CD4-positive, alpha-beta memory T cell (primary cell): ENCODE measurements around the gene RSPO4. TPM values are rescaled to one million over a fixed set of nuclear protein-coding genes. Genes with fewer than 3 reads are reported as not detected.

Source experiments
- CTCF ChIA-PET: fragments of 350-600 bp; sonication (Branson Sonifier 250); formaldehyde crosslinking; loops from one replicate; lab custom pipeline; 2021; ENCODE audit warnings: inconsistent platforms; ENCODE audit not compliant: partially characterized antibody; lab: Charles Lee
- POLR2A ChIA-PET: fragments of 350-600 bp; sonication (Branson Sonifier 250); formaldehyde crosslinking; loops from one replicate; lab custom pipeline; 2021; ENCODE audit not compliant: partially characterized antibody; lab: Charles Lee
- DNase-seq, 5 donors: peaks; one replicate each; pipeline versions ENCODE4 v3.0.0 to v3.0.0-alpha.2; 2020 to 2022; ENCODE audit warnings: mixed read lengths in 1 of 5
- H3K27ac ChIP-seq: one replicate; pipeline ENCODE4 v1.7.0; 2013; ENCODE audit warnings: low read depth, low read length
- H3K27me3 ChIP-seq: 2 replicates; pipeline ENCODE4 v1.7.0; 2013; ENCODE audit warnings: mild to moderate bottlenecking, low read length, moderate library complexity; ENCODE audit not compliant: insufficient read depth
- H3K36me3 ChIP-seq: 2 replicates; pipeline ENCODE4 v1.7.0; 2013; ENCODE audit warnings: mild to moderate bottlenecking, low read length, moderate library complexity; ENCODE audit not compliant: insufficient read depth
- H3K4me1 ChIP-seq: 2 replicates; pipeline ENCODE4 v1.7.0; 2013; ENCODE audit warnings: mild to moderate bottlenecking, low read length, moderate library complexity; ENCODE audit not compliant: insufficient read depth
- H3K4me3 ChIP-seq, 2 donors: one replicate each; pipeline ENCODE4 v1.7.0; 2013; ENCODE audit warnings: low read length in 2 of 2, mild to moderate bottlenecking in 1 of 2
- H3K9me3 ChIP-seq, 2 donors: one replicate each; pipeline ENCODE4 v1.7.0; 2013; ENCODE audit warnings: low read length in 2 of 2, control low read depth in 1 of 2; ENCODE audit not compliant: control insufficient read depth in 1 of 2
- H3K27ac Mint-ChIP-seq, 7 donors: one replicate each; pipeline ENCODE4 v1.8.0; 2020 to 2021; ENCODE audit warnings: mixed read lengths in 7 of 7, mild to moderate bottlenecking in 6 of 7, inconsistent platforms in 3 of 7, moderate library complexity in 3 of 7
- H3K27me3 Mint-ChIP-seq, 2 donors: one replicate each; pipeline ENCODE4 v1.8.0; 2020 to 2021; ENCODE audit warnings: mixed read lengths in 2 of 2
- H3K36me3 Mint-ChIP-seq, 2 donors: one replicate each; pipeline ENCODE4 v1.8.0; 2020 to 2021; ENCODE audit warnings: mixed read lengths in 2 of 2, inconsistent platforms in 1 of 2, mild to moderate bottlenecking in 1 of 2
- H3K4me1 Mint-ChIP-seq, 4 donors: one replicate each; pipeline ENCODE4 v1.8.0; 2020 to 2021; ENCODE audit warnings: mixed read lengths in 4 of 4, mild to moderate bottlenecking in 1 of 4
- H3K4me3 Mint-ChIP-seq, 8 donors: one replicate each; pipeline ENCODE4 v1.8.0; 2020 to 2021; ENCODE audit warnings: mixed read lengths in 8 of 8, mild to moderate bottlenecking in 7 of 8, moderate library complexity in 6 of 8, inconsistent platforms in 3 of 8
- H3K9me3 Mint-ChIP-seq, 8 donors: one replicate each; pipeline ENCODE4 v1.8.0; 2020 to 2021; ENCODE audit warnings: mixed read lengths in 8 of 8, mild to moderate bottlenecking in 5 of 8, inconsistent platforms in 3 of 8, moderate library complexity in 1 of 8
- intact Hi-C: fragments of 100-400 bp; cut with micrococcal nuclease; formaldehyde crosslinking; loops from one replicate; pipeline ENCODE4 v1.15.1; 2023
- polyA plus RNA-seq, 2 donors: library from polyadenylated mRNA; unstranded; fragments of 300-500 nt; fragmentation: Illumina TruSeq; gene quantifications; one replicate each; pipeline ENCODE4 v1.2.3, GENCODE V29; 2021
- total RNA-seq, 2 experiments: library from RNA; stranded (reverse); gene quantifications; one replicate each; pipeline ENCODE4 v1.2.3, GENCODE V29; 2021

RSPO4 gene
- total and polyA plus RNA-seq, 4 experiments from 2014 or later: 0.11 to 0.38 TPM; not detected in 2

DNA sequence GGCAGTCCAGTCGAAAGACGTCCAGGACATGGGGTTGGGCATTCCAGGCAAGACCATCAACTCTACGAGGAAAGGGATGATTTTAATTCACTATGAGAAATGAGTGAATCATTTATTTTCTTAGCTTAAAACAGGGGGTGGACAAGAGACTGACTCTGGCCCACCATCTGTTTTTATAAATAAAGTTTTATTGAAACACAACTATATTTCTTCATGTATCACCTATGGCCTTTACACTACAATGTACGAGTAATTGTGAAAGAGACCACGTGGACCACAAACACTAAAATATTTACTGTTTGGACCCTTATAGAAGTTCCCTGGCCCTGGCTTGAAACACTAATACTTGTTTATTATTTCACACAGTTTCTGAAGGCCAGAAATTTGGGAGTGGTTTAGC is 15.6 kb upstream of the RSPO4 start:
- H3K9me3 ChIP-seq: no peaks in the 10 kb centered on the region
- H3K27ac ChIP-seq: no peak overlapping the region
- H3K4me3 ChIP-seq: no peak overlapping the region
- Mint-ChIP-seq H3K9me3 (peaks cover 0 to 3% (median 0%) of the 10 kb centered on the region in 8 donors), H3K4me3 (no peak overlapping the region), H3K27me3 (peaks cover 5 to 13% of the 10 kb centered on the region in 2 donors), H3K4me1 (no peaks in the 10 kb centered on the region), H3K36me3 (peaks cover 0 to 3% of the 10 kb centered on the region in 2 donors), H3K27ac (no peak overlapping the region)
- DNase-seq: no peak
- no peaks in the 10 kb centered on the region for H3K36me3 ChIP-seq
- no peaks in the 10 kb centered on the region for H3K4me1 ChIP-seq
- intact Hi-C loops: no loop called here
- CTCF ChIA-PET: no interaction called here
- POLR2A ChIA-PET: no interaction called here
- H3K27me3 ChIP-seq: no peaks in the 10 kb centered on the region

DNA sequence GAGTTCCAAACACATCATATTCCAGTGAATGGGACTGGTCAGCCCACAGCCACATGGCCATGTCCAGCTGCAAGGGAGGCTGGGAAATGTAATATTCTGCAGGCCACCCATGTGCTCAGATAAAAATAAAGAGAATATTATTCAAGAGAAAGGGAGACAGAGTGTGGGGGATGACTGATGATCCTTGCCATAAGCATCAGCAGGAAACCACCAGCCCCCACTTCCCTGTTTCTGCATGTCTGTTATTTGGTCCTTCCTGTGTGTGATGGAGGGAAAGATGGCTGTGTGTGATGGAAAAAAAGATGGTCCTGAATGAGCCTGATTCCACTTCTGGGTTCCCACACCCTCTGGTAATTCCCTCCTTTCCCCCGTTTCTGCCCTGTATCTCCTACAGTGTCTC is 13.1 kb upstream of the RSPO4 start:
- CTCF ChIA-PET: no interaction called here
- H3K4me1 Mint-ChIP-seq: no peaks in the 10 kb centered on the region
- intact Hi-C loops: no loop called here

GRCh38 chr20:1014471-1014870 is 12.4 kb upstream of the RSPO4 start:
- intact Hi-C loops: no loop called here
- no peaks in the 10 kb centered on the region for H3K4me1 Mint-ChIP-seq
- ChIA-PET POLR2A (no interaction called here), CTCF (no interaction called here)
- H3K27ac Mint-ChIP-seq: no peak overlapping the region
- Histone ChIP-seq H3K9me3 (no peaks in the 10 kb centered on the region), H3K27ac (no peak overlapping the region), H3K27me3 (no peaks in the 10 kb centered on the region), H3K4me3 (no peak overlapping the region), H3K4me1 (no peaks in the 10 kb centered on the region), H3K36me3 (no peaks in the 10 kb centered on the region)
- H3K27me3 Mint-ChIP-seq: peaks cover 2 to 14% of the 10 kb centered on the region in 2 donors
- no peak for DNase-seq
- no peak overlapping the region for H3K4me3 Mint-ChIP-seq
- H3K36me3 Mint-ChIP-seq: no peaks in the 10 kb centered on the region
- H3K9me3 Mint-ChIP-seq: no peaks in the 10 kb centered on the region

More for the DNA sequence above, 13.1 kb upstream of the RSPO4 start:
- Mint-ChIP-seq H3K4me3 (no peak overlapping the region), H3K27ac (no peak overlapping the region), H3K36me3 (peaks cover 0 to 3% of the 10 kb centered on the region in 2 donors), H3K27me3 (peaks cover 0 to 15% of the 10 kb centered on the region in 2 donors), H3K9me3 (peaks cover 0 to 3% (median 0%) of the 10 kb centered on the region in 8 donors)
- H3K27me3 ChIP-seq: no peaks in the 10 kb centered on the region
- H3K4me1 ChIP-seq: no peaks in the 10 kb centered on the region
- DNase-seq: no peak
- no peak overlapping the region for H3K4me3 ChIP-seq
- no peaks in the 10 kb centered on the region for H3K36me3 ChIP-seq
- H3K9me3 ChIP-seq: no peaks in the 10 kb centered on the region
- H3K27ac ChIP-seq: no peak overlapping the region
- POLR2A ChIA-PET: no interaction called here

DNA sequence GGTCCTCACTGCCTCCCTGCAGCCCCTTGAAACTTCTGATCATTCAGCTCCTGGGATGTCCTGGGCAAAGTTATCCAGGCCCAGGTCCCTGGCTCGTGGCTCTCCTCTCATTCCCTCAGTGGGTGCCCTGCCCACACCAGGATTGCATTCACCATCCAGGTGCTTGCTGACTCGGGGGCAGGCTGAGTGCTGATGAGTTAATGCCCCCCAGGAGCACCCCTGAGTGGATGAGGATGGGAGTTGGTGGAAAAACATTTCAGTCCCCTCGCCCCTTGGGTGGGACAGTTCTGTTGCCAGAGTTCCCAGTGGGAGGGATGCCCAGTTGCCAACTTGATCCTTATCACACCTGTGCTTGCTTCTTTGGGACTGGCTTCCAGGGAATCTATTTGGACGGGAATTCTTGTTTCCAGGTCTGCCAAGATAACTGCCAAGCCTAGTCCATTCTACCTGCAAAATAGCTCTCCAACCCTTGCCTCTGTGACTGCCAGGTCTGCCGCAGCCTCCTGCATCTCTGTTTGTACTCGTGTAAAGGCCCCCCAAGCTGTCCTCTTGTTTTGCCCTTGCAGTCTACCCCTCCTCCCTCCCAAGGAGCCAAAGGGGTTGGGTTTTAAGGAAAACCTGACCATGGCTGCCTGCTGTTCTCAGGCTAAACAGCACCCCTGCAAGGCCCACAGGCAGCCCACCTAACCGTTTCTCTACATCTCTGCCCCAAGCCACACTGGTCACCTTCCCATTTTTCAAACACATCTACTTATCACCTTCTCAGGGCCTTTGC is 11.6 kb upstream of the RSPO4 start:
- DNase-seq: no peak
- H3K27me3 ChIP-seq: no peaks in the 10 kb centered on the region
- H3K27ac ChIP-seq: no peak overlapping the region
- H3K9me3 ChIP-seq: no peaks in the 10 kb centered on the region
- ChIA-PET CTCF (no interaction called here), POLR2A (no interaction called here)
- Mint-ChIP-seq H3K4me1 (no peaks in the 10 kb centered on the region), H3K27me3 (peaks cover 2 to 17% of the 10 kb centered on the region in 2 donors), H3K36me3 (peaks cover 0 to 6% of the 10 kb centered on the region in 2 donors), H3K27ac (no peak overlapping the region), H3K9me3 (no peaks in the 10 kb centered on the region), H3K4me3 (no peak overlapping the region)
- intact Hi-C loops: no loop called here
- H3K4me1 ChIP-seq: no peaks in the 10 kb centered on the region
- H3K36me3 ChIP-seq: no peaks in the 10 kb centered on the region
- H3K4me3 ChIP-seq: no peak overlapping the region

DNA sequence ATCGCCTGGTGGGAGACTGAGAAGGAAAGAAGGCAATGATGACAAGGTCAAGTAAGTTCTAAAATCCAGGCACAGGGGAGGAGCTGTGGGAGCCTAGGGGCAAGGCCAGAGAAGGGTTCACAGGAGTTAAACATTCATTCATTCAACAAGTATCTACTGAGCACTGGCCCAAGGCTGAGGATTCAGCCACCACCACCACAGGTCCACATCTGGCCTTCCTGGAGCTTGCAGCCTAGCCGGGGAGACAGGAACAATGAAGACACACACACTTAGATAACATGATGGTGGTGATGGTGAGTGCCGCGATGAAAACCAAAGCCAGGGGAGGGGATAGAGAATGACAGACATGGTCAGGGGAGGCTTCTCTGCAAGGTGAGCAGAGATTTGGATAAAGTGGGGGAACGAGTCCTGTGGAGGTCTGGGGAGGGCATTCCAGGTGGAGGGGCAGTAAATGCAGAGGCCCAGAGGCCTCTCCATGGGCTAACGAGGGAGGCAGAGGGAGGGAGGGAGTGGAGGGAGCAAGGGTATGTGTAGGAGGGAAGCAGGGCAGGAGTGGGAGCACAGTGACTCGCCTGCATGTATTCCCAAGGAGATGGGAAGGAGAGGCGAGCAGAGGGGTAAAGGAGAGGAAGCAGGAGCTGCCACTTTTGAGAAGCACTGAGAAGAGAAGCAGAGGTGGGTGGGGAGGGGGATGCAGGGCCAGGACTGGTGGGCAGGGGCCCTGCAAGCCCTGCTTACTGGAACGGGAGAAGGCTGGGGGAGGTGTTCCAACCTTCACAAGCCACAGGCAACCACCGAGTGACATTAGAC is 10.5 kb upstream of the RSPO4 start:
- no peak overlapping the region for H3K4me3 ChIP-seq
- no peaks in the 10 kb centered on the region for H3K36me3 ChIP-seq
- H3K27ac ChIP-seq: no peak overlapping the region
- intact Hi-C loops: no loop called here
- H3K9me3 ChIP-seq: no peaks in the 10 kb centered on the region
- Mint-ChIP-seq H3K9me3 (no peaks in the 10 kb centered on the region), H3K4me1 (no peaks in the 10 kb centered on the region), H3K27me3 (peaks cover 5 to 16% of the 10 kb centered on the region in 2 donors), H3K4me3 (no peak overlapping the region), H3K27ac (peak overlapping the region in 1 of 7 donors; percentile 60), H3K36me3 (peaks cover 0 to 7% of the 10 kb centered on the region in 2 donors)
- peaks cover 3% of the 10 kb centered on the region for H3K27me3 ChIP-seq
- H3K4me1 ChIP-seq: no peaks in the 10 kb centered on the region
- no peak for DNase-seq
- ChIA-PET CTCF (no interaction called here), POLR2A (no interaction called here)

- H3K4me1 Mint-ChIP-seq: no peaks in the 10 kb centered on the region
- H3K27me3 Mint-ChIP-seq: peaks cover 8 to 15% of the 10 kb centered on the region in 2 donors
- Histone ChIP-seq H3K9me3 (no peaks in the 10 kb centered on the region), H3K4me3 (no peak overlapping the region), H3K27ac (no peak overlapping the region), H3K27me3 (peaks cover 3% of the 10 kb centered on the region), H3K4me1 (no peaks in the 10 kb centered on the region), H3K36me3 (no peaks in the 10 kb centered on the region)
- DNase-seq: no peak
- ChIA-PET CTCF (no interaction called here), POLR2A (no interaction called here)
- H3K9me3 Mint-ChIP-seq: no peaks in the 10 kb centered on the region
- intact Hi-C loops: no loop called here
- H3K36me3 Mint-ChIP-seq: peaks cover 0 to 7% of the 10 kb centered on the region in 2 donors
- no peak overlapping the region for H3K4me3 Mint-ChIP-seq
- H3K27ac Mint-ChIP-seq: no peak overlapping the region
Measured at GRCh38 chr20:1010659-1011058, 8.5 kb upstream of the RSPO4 start.

- Histone ChIP-seq H3K27ac (no peak overlapping the region), H3K9me3 (no peaks in the 10 kb centered on the region), H3K36me3 (no peaks in the 10 kb centered on the region), H3K4me1 (no peaks in the 10 kb centered on the region), H3K27me3 (peaks cover 11% of the 10 kb centered on the region), H3K4me3 (no peak overlapping the region)
- peak in 4 of 5 donors; percentile 5 to 18 (median 9) for DNase-seq
- POLR2A ChIA-PET: no interaction called here
- Mint-ChIP-seq H3K4me3 (no peak overlapping the region), H3K27me3 (peaks cover 39% of the 10 kb centered on the region in 2 donors), H3K4me1 (peaks cover 0 to 8% (median 6%) of the 10 kb centered on the region in 4 donors), H3K9me3 (no peaks in the 10 kb centered on the region), H3K36me3 (peaks cover 0 to 7% of the 10 kb centered on the region in 2 donors), H3K27ac (peak overlapping the region in 1 of 7 donors; percentile 70)
- intact Hi-C loops: no loop called here
- CTCF ChIA-PET: no interaction called here
Measured at GRCh38 chr20:1005452-1006027, 3.4 kb upstream of the RSPO4 start.
